Sigmoid colon (tissue), 7 donors: Measurements from ENCODE around the gene MITF. TPM values are rescaled to one million over a fixed set of nuclear protein-coding genes. Genes with fewer than 3 reads are reported as not detected.
A peak's percentile ranks its signal among the peaks of the same experiment; 100 is the strongest.

Source experiments
- DNase-seq: peaks from one replicate; pipeline ENCODE4 v3.0.0-alpha.2; 2019
- H3K27ac ChIP-seq, 4 donors: fragments of 200-600 bp; sonication (generic); one replicate each; pipeline ENCODE4 v1.5.1; 2016 to 2019; ENCODE audit warnings: mild to moderate bottlenecking in 1 of 4
- H3K27me3 ChIP-seq, 3 donors: fragments of 200-600 bp; sonication (generic); one replicate each; pipeline ENCODE4 v1.5.1; 2019; ENCODE audit warnings: mild to moderate bottlenecking in 1 of 3
- H3K36me3 ChIP-seq, 4 donors: fragments of 200-600 bp; sonication (generic); one replicate each; pipeline ENCODE4 v1.5.1; 2016 to 2019
- H3K4me1 ChIP-seq, 4 donors: fragments of 200-600 bp; sonication (generic); one replicate each; pipeline ENCODE4 v1.5.1; 2017 to 2019
- H3K4me3 ChIP-seq, 4 donors: fragments of 200-600 bp; sonication (generic); one replicate each; pipeline ENCODE4 v1.5.1; 2017 to 2019; ENCODE audit warnings: mild to moderate bottlenecking in 2 of 4, moderate library complexity in 1 of 4
- H3K9me3 ChIP-seq, 4 donors: fragments of 200-600 bp in 3 of 4; sonication (generic) in 3 of 4; one replicate each; pipeline versions ENCODE4 v1.5.1 to v1.6.1; 2013 to 2019
- EP300 ChIP-seq, 4 donors: sonication (generic); formaldehyde crosslinking; IDR thresholded peaks; one replicate each; pipeline ENCODE4 v1.6.1; 2017; ENCODE audit warnings: antibody characterized with exemption in 4 of 4
- POLR2A ChIP-seq, 2 donors: fragments of 450-650 bp; IDR thresholded peaks; one replicate each; pipeline ENCODE4 v1.6.1; 2016; ENCODE audit warnings: antibody characterized with exemption in 2 of 2, mild to moderate bottlenecking in 2 of 2, moderate library complexity in 2 of 2
- POLR2AphosphoS5 ChIP-seq, 4 donors: sonication (generic); formaldehyde crosslinking; IDR thresholded peaks; one replicate each; pipeline ENCODE4 v1.6.1; 2017; ENCODE audit warnings: antibody characterized with exemption in 4 of 4
- WGBS, 2 donors: extraction: QIAGEN DNeasy Blood & Tissue Kit; methylation state at CpG; one replicate each; pipeline ENCODE4 v1.1.7; 2013; 5-methylcytosine and 5-hydroxymethylcytosine counted together
- intact Hi-C: fragments of 100-400 bp; cut with DNase I; formaldehyde crosslinking; loops from one replicate; pipeline ENCODE4 v1.15.1; 2023
- polyA plus RNA-seq, 3 donors: library from polyadenylated mRNA; stranded (reverse); fragments of 200-250 nt; gene quantifications; one replicate each; pipeline ENCODE4 v1.2.3, GENCODE V29; 2013
- total RNA-seq, 4 donors: library from RNA; depleted of rRNA; stranded (reverse); fragments of >200 nt; gene quantifications; one replicate each; pipeline ENCODE4 v1.1.0, GENCODE V29; 2016
- TF ChIP-seq, protein P1 (sequence below), 4 experiments: fragments of 450-650 bp in 3 of 4; fragments of 200-600 bp in 1 of 4; IDR thresholded peaks; one replicate each; pipeline ENCODE4 v1.5.1; 2016 to 2019; ENCODE audit warnings: antibody characterized with exemption in 4 of 4, mild to moderate bottlenecking in 3 of 4, moderate library complexity in 2 of 4
- donor health status: healthy with polysubstance abuse.
- donor health status: Bipolar disorder and iron deficiency.
- donor health status: healthy.

MITF gene
- total and polyA plus RNA-seq, 7 donors: 2.1 to 73.2 (median 65.4) TPM

DNA sequence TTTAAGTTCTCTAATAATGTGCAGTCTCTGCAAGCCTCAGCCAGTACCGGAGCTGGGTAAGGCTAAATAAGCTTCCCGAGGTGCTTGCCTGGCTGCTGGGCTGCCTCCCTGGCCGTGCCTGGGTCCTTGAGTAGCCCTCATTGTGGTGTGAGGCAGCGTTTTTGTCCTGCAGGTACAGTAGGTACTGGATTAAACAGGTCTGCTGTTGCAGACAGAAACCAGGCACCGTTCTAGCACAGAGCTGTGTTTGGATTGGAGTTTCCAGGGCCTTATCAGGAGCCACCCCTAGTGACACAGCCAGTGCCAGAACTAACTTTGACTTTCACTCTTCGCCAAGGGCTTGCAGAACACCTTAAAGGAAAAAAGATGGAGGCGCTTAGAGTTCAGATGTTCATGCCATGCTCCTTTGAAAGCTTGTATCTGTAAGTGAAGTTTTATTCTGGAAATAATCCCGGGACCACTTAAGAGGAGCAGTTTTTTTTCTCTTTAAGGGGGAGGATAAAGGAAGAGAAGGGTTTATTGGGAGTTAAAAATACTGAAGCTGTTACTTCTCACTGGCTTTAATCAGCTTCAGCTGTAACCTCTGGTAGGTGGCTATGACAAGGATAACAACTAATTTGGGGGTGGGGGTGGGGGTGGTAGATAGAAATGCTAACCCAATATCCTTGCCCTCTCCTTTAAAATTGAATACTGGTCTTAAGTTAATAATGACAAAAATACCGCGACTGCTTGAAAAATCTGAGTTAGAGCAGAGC, 126.8 kb downstream of the MITF start:
- H3K36me3 ChIP-seq: no peaks in the 10 kb centered on the region
- no peaks in the 10 kb centered on the region for H3K27me3 ChIP-seq
- peak overlapping the region; percentile 45 to 81 (median 75) for H3K27ac ChIP-seq
- DNase-seq: peak; percentile 64
- H3K9me3 ChIP-seq: no peaks in the 10 kb centered on the region
- no peak for TF ChIP-seq EP300 (IDR thresholded peaks at IDR 0.05)
- no peak for TF ChIP-seq POLR2A (IDR thresholded peaks at IDR 0.05)
- peak in 2 of 4 donors; percentile 31 to 35 for TF ChIP-seq POLR2AphosphoS5 (IDR thresholded peaks at IDR 0.05)
- TF ChIP-seq, protein P1, sequence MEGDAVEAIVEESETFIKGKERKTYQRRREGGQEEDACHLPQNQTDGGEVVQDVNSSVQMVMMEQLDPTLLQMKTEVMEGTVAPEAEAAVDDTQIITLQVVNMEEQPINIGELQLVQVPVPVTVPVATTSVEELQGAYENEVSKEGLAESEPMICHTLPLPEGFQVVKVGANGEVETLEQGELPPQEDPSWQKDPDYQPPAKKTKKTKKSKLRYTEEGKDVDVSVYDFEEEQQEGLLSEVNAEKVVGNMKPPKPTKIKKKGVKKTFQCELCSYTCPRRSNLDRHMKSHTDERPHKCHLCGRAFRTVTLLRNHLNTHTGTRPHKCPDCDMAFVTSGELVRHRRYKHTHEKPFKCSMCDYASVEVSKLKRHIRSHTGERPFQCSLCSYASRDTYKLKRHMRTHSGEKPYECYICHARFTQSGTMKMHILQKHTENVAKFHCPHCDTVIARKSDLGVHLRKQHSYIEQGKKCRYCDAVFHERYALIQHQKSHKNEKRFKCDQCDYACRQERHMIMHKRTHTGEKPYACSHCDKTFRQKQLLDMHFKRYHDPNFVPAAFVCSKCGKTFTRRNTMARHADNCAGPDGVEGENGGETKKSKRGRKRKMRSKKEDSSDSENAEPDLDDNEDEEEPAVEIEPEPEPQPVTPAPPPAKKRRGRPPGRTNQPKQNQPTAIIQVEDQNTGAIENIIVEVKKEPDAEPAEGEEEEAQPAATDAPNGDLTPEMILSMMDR (IDR thresholded peaks at IDR 0.05): no peak
- peaks cover 0 to 84% (median 62%) of the 10 kb centered on the region in 4 donors for H3K4me1 ChIP-seq
- intact Hi-C loops: loop anchor here (5.0 kb wide), 1 partner anchor 124 kb away; no protein-coding TSS in a partner anchor
- peak overlapping the region in 3 of 4 donors; percentile 7 to 25 (median 24) for H3K4me3 ChIP-seq
- WGBS, 2 donors: 51 to 56% methylated on average over 10 of the region's 10 CpGs

DNA sequence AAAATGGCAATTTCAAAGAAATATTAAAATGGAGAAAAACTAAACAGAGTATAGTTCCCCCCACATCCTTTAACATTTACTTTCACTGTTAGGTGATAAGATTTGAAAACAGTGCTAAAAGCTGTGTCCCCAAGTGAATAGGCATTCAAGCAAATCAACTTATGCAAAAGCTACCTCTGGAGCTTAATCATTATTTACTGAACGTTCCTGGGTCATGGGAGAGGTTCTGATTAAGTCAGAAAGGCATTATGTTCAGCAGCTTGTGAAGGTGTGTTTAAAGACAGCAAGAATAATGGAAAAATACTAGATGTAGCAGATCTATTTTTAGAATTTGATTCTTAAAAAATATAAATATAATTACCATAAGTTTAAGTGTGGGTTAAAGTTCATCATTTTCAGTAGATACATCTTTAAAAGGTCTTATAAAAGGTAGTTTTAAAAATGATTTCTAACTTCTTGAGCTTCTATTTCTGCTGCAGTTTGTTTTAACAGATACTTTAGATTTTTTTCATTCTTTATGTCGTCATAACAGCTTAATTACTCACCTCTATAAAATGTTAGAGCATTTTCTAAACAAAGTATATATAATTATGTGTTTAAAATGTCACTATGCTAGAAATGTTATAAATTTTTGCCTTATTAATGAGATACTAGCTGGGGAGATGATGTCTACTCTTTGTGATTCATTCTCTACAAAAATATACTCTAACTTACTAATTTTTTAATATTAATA, 127.9 kb downstream of the MITF start:
- no peaks in the 10 kb centered on the region for H3K9me3 ChIP-seq
- 21 to 45% methylated on average over 2 of the region's 2 CpGs for WGBS, 2 donors
- H3K27me3 ChIP-seq: no peaks in the 10 kb centered on the region
- TF ChIP-seq POLR2A (IDR thresholded peaks at IDR 0.05): no peak
- TF ChIP-seq POLR2AphosphoS5 (IDR thresholded peaks at IDR 0.05): no peak
- TF ChIP-seq, protein P1 (IDR thresholded peaks at IDR 0.05): no peak
- TF ChIP-seq EP300 (IDR thresholded peaks at IDR 0.05): no peak
- intact Hi-C loops: loop anchor here (5.0 kb wide), 1 partner anchor 125 kb away; no protein-coding TSS in a partner anchor
- peak overlapping the region in 1 of 4 donors; percentile 24 for H3K4me3 ChIP-seq
- H3K27ac ChIP-seq: peak overlapping the region; percentile 45 to 81 (median 75)
- no peaks in the 10 kb centered on the region for H3K36me3 ChIP-seq
- H3K4me1 ChIP-seq: peaks cover 0 to 83% (median 64%) of the 10 kb centered on the region in 4 donors
- DNase-seq: no peak

DNA sequence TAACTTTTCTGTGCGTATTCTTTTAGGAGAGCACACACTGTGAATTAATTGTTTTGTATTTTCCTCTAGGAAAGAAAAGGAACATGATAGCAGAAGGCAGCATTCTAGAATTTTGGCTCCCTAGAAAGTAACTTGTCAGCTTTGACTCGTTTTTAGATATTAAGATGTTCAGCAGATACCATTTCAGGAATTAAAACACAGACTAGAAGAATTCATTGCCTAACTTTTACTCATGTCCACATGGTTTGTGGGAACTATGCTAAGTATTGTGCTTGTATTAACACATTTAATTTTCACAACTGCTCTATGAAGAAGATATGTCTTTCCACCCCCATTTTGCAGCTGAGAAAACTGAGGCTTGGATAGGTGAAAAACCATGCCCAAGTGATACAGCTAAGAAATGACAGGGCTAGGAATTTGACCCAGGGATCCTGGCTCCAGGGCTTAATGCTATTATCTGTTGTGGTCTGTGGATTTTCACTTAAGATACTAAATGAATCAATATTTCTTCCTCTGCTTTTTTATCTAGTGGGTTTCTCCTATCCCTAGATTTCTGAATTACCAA, 128.8 kb downstream of the MITF start:
- intact Hi-C loops: loop anchor here (5.0 kb wide), 1 partner anchor 126 kb away; no protein-coding TSS in a partner anchor
- Histone ChIP-seq H3K36me3 (no peaks in the 10 kb centered on the region), H3K27ac (peak overlapping the region; percentile 45 to 81 (median 75)), H3K4me3 (no peak overlapping the region), H3K4me1 (peaks cover 0 to 84% (median 68%) of the 10 kb centered on the region in 4 donors), H3K27me3 (no peaks in the 10 kb centered on the region), H3K9me3 (no peaks in the 10 kb centered on the region)
- no peak for DNase-seq
- WGBS, 2 donors: 73 to 76% methylated on average over 2 of the region's 2 CpGs
- TF ChIP-seq, protein P1 (IDR thresholded peaks at IDR 0.05): no peak
- TF ChIP-seq POLR2AphosphoS5 (IDR thresholded peaks at IDR 0.05) (peak in 3 of 4 donors; percentile 29 to 53 (median 42)), EP300 (IDR thresholded peaks at IDR 0.05) (no peak), POLR2A (IDR thresholded peaks at IDR 0.05) (no peak)

DNA sequence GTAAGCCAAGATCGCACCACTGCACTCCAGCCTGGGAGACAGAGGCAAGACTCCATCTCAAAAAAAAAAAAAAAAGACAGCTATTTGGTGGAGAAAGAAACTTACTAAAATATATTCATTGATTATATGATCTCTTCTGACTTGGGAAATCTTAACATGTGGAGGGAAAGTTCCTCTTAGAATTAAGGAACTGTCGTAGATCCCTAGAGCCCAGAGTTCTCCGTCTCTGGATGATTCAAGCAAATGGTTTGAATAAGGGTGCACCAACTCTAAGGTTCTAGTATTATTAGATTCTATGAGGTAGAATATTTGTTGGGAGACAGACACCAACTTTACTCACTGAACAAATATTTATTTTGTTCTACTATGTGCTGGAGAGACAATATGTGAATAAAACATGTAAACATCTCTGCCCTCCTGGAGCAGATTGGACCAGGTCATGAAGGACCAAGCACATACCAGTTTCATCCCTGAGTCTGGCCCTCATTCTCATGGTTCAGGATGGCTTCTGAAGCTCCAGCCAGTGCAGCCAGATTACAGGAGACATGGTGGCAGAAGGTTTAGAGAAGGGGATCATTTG, 129.7 kb downstream of the MITF start:
- no peak for DNase-seq
- no peaks in the 10 kb centered on the region for H3K27me3 ChIP-seq
- no peak overlapping the region for H3K4me3 ChIP-seq
- no peaks in the 10 kb centered on the region for H3K36me3 ChIP-seq
- no peak for TF ChIP-seq EP300 (IDR thresholded peaks at IDR 0.05)
- TF ChIP-seq POLR2AphosphoS5 (IDR thresholded peaks at IDR 0.05): no peak
- TF ChIP-seq, protein P1 (IDR thresholded peaks at IDR 0.05): no peak
- no peak for TF ChIP-seq POLR2A (IDR thresholded peaks at IDR 0.05)
- H3K9me3 ChIP-seq: no peaks in the 10 kb centered on the region
- WGBS, 2 donors: 93 to 94% methylated on average over 3 of the region's 3 CpGs
- peaks cover 0 to 90% (median 72%) of the 10 kb centered on the region in 4 donors for H3K4me1 ChIP-seq
- intact Hi-C loops: loop anchor here (5.0 kb wide), 1 partner anchor 127 kb away; no protein-coding TSS in a partner anchor
- peak overlapping the region in 3 of 4 donors; percentile 74 to 81 (median 76) for H3K27ac ChIP-seq
